ENCODE results near the gene ZMIZ1.
A peak's percentile ranks its signal among the peaks of the same experiment; 100 is the strongest.

ZMIZ1 gene

GRCh38 chr10:79130846-79131245 lies 62.1 kb downstream of the ZMIZ1 start:
- no peak for FAIRE-seq

GRCh38 chr10:79131836-79132631 lies 63.3 kb downstream of the ZMIZ1 start:
- DNase-seq (ENCODE audit: extremely low spot score, insufficient read length, low read depth) (no peak), FAIRE-seq (no peak)

More at GRCh38 chr10:79130846-79131245, 62.1 kb downstream of the ZMIZ1 start:
- no peak for DNase-seq (ENCODE audit: extremely low spot score, insufficient read length, low read depth)

- no peak for DNase-seq (ENCODE audit: extremely low spot score, insufficient read length, low read depth)
- FAIRE-seq: no peak
Observed at GRCh38 chr10:79132681-79133381, 64.1 kb downstream of the ZMIZ1 start.

- DNase-seq (ENCODE audit: extremely low spot score, insufficient read length, low read depth) (no peak), FAIRE-seq (no peak)
Observed at GRCh38 chr10:79133416-79133815, 64.7 kb downstream of the ZMIZ1 start.

- DNase-seq (ENCODE audit: extremely low spot score, insufficient read length, low read depth) (no peak), FAIRE-seq (no peak)
Observed at GRCh38 chr10:79135790-79136189, 67.0 kb downstream of the ZMIZ1 start.

GRCh38 chr10:79136236-79137005 lies 67.7 kb downstream of the ZMIZ1 start:
- no peak for DNase-seq (ENCODE audit: extremely low spot score, insufficient read length, low read depth)

GRCh38 chr10:79137300-79137756 lies 68.6 kb downstream of the ZMIZ1 start:
- DNase-seq (ENCODE audit: extremely low spot score, insufficient read length, low read depth) (no peak), FAIRE-seq (no peak)

More at GRCh38 chr10:79136236-79137005, 67.7 kb downstream of the ZMIZ1 start:
- FAIRE-seq: no peak

GRCh38 chr10:79137826-79138225 lies 69.1 kb downstream of the ZMIZ1 start:
- DNase-seq (ENCODE audit: extremely low spot score, insufficient read length, low read depth) (peak; percentile 59), FAIRE-seq (peak; percentile 80)

GRCh38 chr10:79138449-79139123 lies 69.8 kb downstream of the ZMIZ1 start:
- DNase-seq (ENCODE audit: extremely low spot score, insufficient read length, low read depth) (no peak), FAIRE-seq (no peak)

GRCh38 chr10:79139124-79139835 lies 70.5 kb downstream of the ZMIZ1 start:
- FAIRE-seq (no peak), DNase-seq (ENCODE audit: extremely low spot score, insufficient read length, low read depth) (no peak)

GRCh38 chr10:79140085-79140793 lies 71.5 kb downstream of the ZMIZ1 start:
- no peak for FAIRE-seq
- no peak for DNase-seq (ENCODE audit: extremely low spot score, insufficient read length, low read depth)

- FAIRE-seq (no peak), DNase-seq (ENCODE audit: extremely low spot score, insufficient read length, low read depth) (no peak)
Observed at GRCh38 chr10:79140855-79141254, 72.1 kb downstream of the ZMIZ1 start.

GRCh38 chr10:79142064-79142491 lies 73.3 kb downstream of the ZMIZ1 start:
- FAIRE-seq (no peak), DNase-seq (ENCODE audit: extremely low spot score, insufficient read length, low read depth) (no peak)

GRCh38 chr10:79142522-79143309 lies 74.0 kb downstream of the ZMIZ1 start:
- DNase-seq (ENCODE audit: extremely low spot score, insufficient read length, low read depth) (no peak), FAIRE-seq (no peak)

GRCh38 chr10:79143879-79144278 lies 75.1 kb downstream of the ZMIZ1 start:
- DNase-seq (ENCODE audit: extremely low spot score, insufficient read length, low read depth) (no peak), FAIRE-seq (no peak)

- DNase-seq (ENCODE audit: extremely low spot score, insufficient read length, low read depth) (no peak), FAIRE-seq (no peak)
Observed at GRCh38 chr10:79144351-79145173, 75.8 kb downstream of the ZMIZ1 start.

GRCh38 chr10:79145174-79145483 lies 76.4 kb downstream of the ZMIZ1 start:
- FAIRE-seq (no peak), DNase-seq (ENCODE audit: extremely low spot score, insufficient read length, low read depth) (no peak)
